Spleen (tissue), 11 donors: ENCODE data around the gene PLAC9. TPM values are rescaled to one million over a fixed set of nuclear protein-coding genes. Genes with fewer than 3 reads are reported as not detected.

Experiments
- DNase-seq: peaks from one replicate; pipeline ENCODE4 v3.0.0-alpha.2; 2020
- H3K27ac ChIP-seq, 8 donors: fragments of 200-600 bp; sonication (generic) in 7 of 8; 1 replicate in 4 of 8; 2 replicates in 4 of 8; pipeline versions ENCODE4 v1.5.0 to v1.8.0; 2016 to 2021; ENCODE audit warnings: inconsistent platforms in 4 of 8, mild to moderate bottlenecking in 4 of 8, moderate library complexity in 1 of 8
- H3K27me3 ChIP-seq, 7 donors: fragments of 200-600 bp; sonication (generic) in 6 of 7; replicated peaks in 1 of 7; 1 replicate in 4 of 7; 2 replicates in 3 of 7; pipeline versions ENCODE4 v1.5.0 to v1.8.0; 2016 to 2021; ENCODE audit warnings: inconsistent platforms in 3 of 7, mild to moderate bottlenecking in 1 of 7
- H3K36me3 ChIP-seq, 6 donors: fragments of 200-600 bp; sonication (generic) in 5 of 6; 1 replicate in 4 of 6; 2 replicates in 2 of 6; pipeline versions ENCODE4 v1.5.0 to v1.8.0; 2016 to 2021; ENCODE audit warnings: inconsistent platforms in 2 of 6
- H3K4me1 ChIP-seq, 6 donors: fragments of 200-600 bp; sonication (generic) in 5 of 6; 1 replicate in 3 of 6; 2 replicates in 3 of 6; pipeline versions ENCODE4 v1.5.0 to v1.8.0; 2016 to 2021; ENCODE audit warnings: inconsistent platforms in 3 of 6
- H3K4me3 ChIP-seq, 8 donors: fragments of 200-600 bp; sonication (generic) in 7 of 8; 1 replicate in 4 of 8; 2 replicates in 4 of 8; pipeline versions ENCODE4 v1.5.0 to v1.8.0; 2016 to 2021; ENCODE audit warnings: inconsistent platforms in 4 of 8, mild to moderate bottlenecking in 4 of 8, moderate library complexity in 2 of 8
- H3K9me3 ChIP-seq, 8 donors: fragments of 200-600 bp; sonication (generic) in 7 of 8; 1 replicate in 4 of 8; 2 replicates in 4 of 8; pipeline versions ENCODE4 v1.5.0 to v1.8.0; 2016 to 2021; ENCODE audit warnings: inconsistent platforms in 4 of 8
- POLR2A ChIP-seq, 3 donors: fragments of 450-650 bp; IDR thresholded peaks; one replicate each; pipeline ENCODE4 v1.5.1; 2017; ENCODE audit warnings: antibody characterized with exemption in 3 of 3, mild to moderate bottlenecking in 1 of 3
- POLR2AphosphoS5 ChIP-seq, 3 donors: sonication (generic); formaldehyde crosslinking; IDR thresholded peaks; one replicate each; pipeline ENCODE4 v1.5.1; 2017; ENCODE audit warnings: antibody characterized with exemption in 3 of 3
- WGBS, 5 donors: extraction: QIAGEN DNeasy Blood & Tissue Kit in 3 of 5; methylation state at CpG; one replicate each; pipeline versions ENCODE4 v1.1.5 to v1.1.7; 2013 to 2018; 5-methylcytosine and 5-hydroxymethylcytosine counted together
- intact Hi-C: fragments of 100-400 bp; cut with DNase I; formaldehyde crosslinking; loops from one replicate; pipeline ENCODE4 v1.15.0; 2023; ENCODE audit warnings: low total_unique reads
- polyA plus RNA-seq, 3 donors: library from polyadenylated mRNA; stranded (reverse); fragments of 200-250 nt; gene quantifications; one replicate each; pipeline ENCODE4 v1.2.1, GENCODE V29; 2013
- total RNA-seq, 7 donors: library from RNA; depleted of rRNA in 3 of 7; stranded (reverse); fragments of >200 nt in 3 of 7; fragmentation: NEBNext Ultra II Directional in 4 of 7; extraction: Animal tissue kit (Norgen Biotek cat#: 25700) in 4 of 7; gene quantifications; one replicate each; pipeline versions ENCODE4 v1.1.0 to v1.2.1, GENCODE V29; 2016 to 2021
- TF ChIP-seq, protein P1 (sequence below), 11 experiments: fragments of 200-600 bp in 7 of 11; fragments of 450-650 bp in 4 of 11; sonication (generic) in 4 of 11; IDR thresholded peaks in 8 of 11; conservative IDR thresholded peaks in 3 of 11; 1 replicate in 7 of 11; 2 replicates in 4 of 11; pipeline versions ENCODE4 v1.4.0 to v1.8.0; 2016 to 2021; ENCODE audit warnings: antibody characterized with exemption in 11 of 11, inconsistent platforms in 4 of 11, mild to moderate bottlenecking in 1 of 11
- donor health status: healthy with polysubstance abuse.
- donor health status: DM: no; HTN: no; CAD: no; lungs with moderate emphysema.
- donor health status: DM: no; HTN: no; CAD: no.
- donor health status: Bipolar disorder and iron deficiency.
- donor health status: healthy.
- donor health status: DM: no; HTN: no; CAD: no.
- donor health status: DM: yes; HTN: yes; CAD: no.

PLAC9 gene
- total and polyA plus RNA-seq, 10 donors = 1.0 to 8.0 (median 3.5) TPM; not detected in 1

- Histone ChIP-seq H3K4me1 (no peaks in the 10 kb centered on the region), H3K4me3 (no peak overlapping the region), H3K27me3 (no peaks in the 10 kb centered on the region), H3K36me3 (no peaks in the 10 kb centered on the region), H3K27ac (no peak overlapping the region), H3K9me3 (no peaks in the 10 kb centered on the region)
- DNase-seq = no peak
- 92 to 95% (median 94%) methylated on average over 9 of the region's 9 CpGs for WGBS, 5 donors
- intact Hi-C loops = no loop called here
- no peak for TF ChIP-seq POLR2A (IDR thresholded peaks at IDR 0.05)
- TF ChIP-seq, protein P1, sequence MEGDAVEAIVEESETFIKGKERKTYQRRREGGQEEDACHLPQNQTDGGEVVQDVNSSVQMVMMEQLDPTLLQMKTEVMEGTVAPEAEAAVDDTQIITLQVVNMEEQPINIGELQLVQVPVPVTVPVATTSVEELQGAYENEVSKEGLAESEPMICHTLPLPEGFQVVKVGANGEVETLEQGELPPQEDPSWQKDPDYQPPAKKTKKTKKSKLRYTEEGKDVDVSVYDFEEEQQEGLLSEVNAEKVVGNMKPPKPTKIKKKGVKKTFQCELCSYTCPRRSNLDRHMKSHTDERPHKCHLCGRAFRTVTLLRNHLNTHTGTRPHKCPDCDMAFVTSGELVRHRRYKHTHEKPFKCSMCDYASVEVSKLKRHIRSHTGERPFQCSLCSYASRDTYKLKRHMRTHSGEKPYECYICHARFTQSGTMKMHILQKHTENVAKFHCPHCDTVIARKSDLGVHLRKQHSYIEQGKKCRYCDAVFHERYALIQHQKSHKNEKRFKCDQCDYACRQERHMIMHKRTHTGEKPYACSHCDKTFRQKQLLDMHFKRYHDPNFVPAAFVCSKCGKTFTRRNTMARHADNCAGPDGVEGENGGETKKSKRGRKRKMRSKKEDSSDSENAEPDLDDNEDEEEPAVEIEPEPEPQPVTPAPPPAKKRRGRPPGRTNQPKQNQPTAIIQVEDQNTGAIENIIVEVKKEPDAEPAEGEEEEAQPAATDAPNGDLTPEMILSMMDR (IDR thresholded peaks at IDR 0.05 in 8 of 11, conservative IDR thresholded peaks at IDR 0.05 in 3 of 11) = no peak
- no peak for TF ChIP-seq POLR2AphosphoS5 (IDR thresholded peaks at IDR 0.05)
These were observed 32.4 kb upstream of the PLAC9 start for GRCh38 chr10:80100116-80100515.

DNA sequence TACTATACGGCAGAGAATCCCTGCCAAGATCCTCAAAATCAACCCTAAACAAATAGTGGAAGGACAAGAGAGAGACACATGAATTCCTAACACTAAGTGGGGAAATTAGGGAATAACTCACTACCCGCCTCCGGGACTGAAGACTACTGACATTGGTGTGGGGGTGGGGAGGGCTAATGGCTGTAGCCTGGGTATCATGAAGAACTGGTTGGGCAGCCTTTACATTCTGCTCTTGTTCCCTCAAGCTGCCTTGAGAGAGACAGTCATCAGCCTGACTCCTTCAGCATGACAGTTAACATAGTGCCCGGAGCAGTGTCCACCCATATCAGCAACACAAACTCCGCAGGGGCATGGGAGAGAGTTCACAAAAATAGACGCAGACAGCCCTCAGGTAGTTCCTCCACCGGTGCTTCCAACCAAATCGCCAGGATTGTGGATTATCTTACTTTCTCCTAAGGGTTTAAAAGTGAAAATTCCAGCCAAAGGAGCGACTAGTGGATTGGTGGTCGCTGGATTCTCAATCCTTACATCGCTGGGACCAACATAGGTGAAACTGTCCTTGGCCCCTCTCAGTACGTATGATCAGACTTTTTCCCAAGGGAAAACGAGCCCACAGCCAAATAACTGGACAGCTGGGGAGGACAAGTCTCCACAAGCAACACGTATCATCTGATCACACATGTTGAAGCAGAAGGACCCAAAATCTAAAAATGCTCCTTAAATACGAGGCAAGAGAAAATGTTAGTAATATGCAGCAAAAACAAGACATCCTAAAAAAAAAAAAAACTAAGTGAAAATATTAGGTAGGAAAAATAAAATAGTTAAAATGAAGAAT lies 31.5 kb upstream of the PLAC9 start:
- no peaks in the 10 kb centered on the region for H3K27me3 ChIP-seq
- H3K4me3 ChIP-seq = no peak overlapping the region
- no peaks in the 10 kb centered on the region for H3K36me3 ChIP-seq
- intact Hi-C loops = no loop called here
- H3K4me1 ChIP-seq = no peaks in the 10 kb centered on the region
- no peaks in the 10 kb centered on the region for H3K9me3 ChIP-seq
- TF ChIP-seq POLR2AphosphoS5 (IDR thresholded peaks at IDR 0.05) (no peak), POLR2A (IDR thresholded peaks at IDR 0.05) (no peak)
- TF ChIP-seq, protein P1 (IDR thresholded peaks at IDR 0.05 in 8 of 11, conservative IDR thresholded peaks at IDR 0.05 in 3 of 11) = no peak
- no peak for DNase-seq
- H3K27ac ChIP-seq = no peak overlapping the region
- WGBS, 5 donors = 85 to 90% (median 89%) methylated on average over 15 of the region's 15 CpGs

DNA sequence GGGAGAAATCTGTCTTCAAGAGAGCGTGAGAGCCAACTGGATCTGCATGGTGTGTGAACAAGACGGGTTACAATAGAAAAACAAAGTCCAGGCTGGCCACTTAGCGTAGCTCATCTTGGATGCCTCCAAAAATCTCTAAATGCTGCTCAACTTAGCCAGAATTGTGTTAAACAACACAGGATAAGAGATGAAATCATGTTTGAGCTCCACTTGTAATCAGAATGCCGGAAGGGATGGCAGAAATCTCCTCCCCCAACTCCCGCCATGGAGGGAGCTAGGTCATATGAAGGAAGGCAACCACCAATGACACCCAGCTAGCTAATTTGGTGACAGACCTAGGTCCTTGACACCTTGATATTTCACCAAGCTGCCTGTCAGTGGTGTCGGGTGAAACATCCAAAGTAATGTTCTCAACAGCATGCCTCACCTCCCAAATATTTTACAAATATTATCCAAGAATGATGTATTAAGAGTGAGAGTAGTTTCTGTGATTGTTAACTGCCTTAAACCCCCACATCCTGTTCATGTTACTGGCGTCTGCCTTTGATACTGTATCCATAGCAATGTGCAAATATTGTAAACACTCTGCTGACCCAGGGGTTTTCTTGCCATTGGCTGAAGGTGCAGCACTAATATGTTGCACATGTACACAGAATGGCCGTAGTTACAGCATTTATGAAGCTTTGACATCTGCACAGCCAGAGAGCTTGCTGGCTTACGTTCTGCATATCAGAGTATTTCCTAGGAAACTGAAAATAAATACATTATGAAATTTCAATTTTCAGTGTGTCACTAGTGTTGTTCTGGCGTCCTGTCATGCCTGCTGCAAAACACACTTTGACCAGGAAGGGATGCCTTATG lies 28.2 kb upstream of the PLAC9 start:
- intact Hi-C loops = no loop called here

More for the DNA sequence above, 28.2 kb upstream of the PLAC9 start:
- Histone ChIP-seq H3K4me1 (no peaks in the 10 kb centered on the region), H3K27ac (peak overlapping the region in 7 of 8 donors; percentile 16 to 68 (median 57)), H3K4me3 (no peak overlapping the region), H3K27me3 (no peaks in the 10 kb centered on the region), H3K36me3 (no peaks in the 10 kb centered on the region), H3K9me3 (peaks cover 5 to 21% (median 17%) of the 10 kb centered on the region in 8 donors)
- TF ChIP-seq POLR2A (IDR thresholded peaks at IDR 0.05) (no peak), POLR2AphosphoS5 (IDR thresholded peaks at IDR 0.05) (no peak)
- TF ChIP-seq, protein P1 (IDR thresholded peaks at IDR 0.05 in 8 of 11, conservative IDR thresholded peaks at IDR 0.05 in 3 of 11) = no peak
- no peak for DNase-seq
- 47 to 71% (median 63%) methylated on average over 10 of the region's 10 CpGs for WGBS, 5 donors
